ENCODE data around the gene DLG5.

DLG5 gene

DNA sequence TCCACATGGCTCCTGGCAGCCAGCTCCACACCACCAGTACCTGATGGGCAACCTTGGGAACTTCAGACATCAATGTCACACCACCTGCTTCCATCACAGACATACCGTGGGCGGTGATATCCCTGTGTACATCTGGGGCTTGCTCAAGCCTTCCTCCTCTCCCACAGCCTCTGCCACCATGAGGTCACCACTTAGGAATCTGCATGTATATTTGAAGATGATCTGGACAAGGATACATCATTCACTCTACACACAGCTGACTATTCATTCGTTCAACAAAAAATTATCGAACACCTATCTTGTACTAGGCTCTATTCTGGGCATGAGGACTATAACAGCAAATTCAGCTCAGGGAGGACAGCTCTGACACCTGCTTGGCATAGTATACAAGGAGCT is 6.8 kb downstream of the DLG5 start:
- Histone ChIP-seq H3K36me3 (ENCODE audit: control insufficient read depth in 1 of 2, insufficient read depth in 2 of 2, low read depth in 1 of 2, low read length in 2 of 2) (peaks cover 2 to 7% of the 10 kb centered on the region in 2 experiments), H3K27me3 (ENCODE audit: control insufficient read depth in 1 of 2, insufficient read depth in 1 of 2, low read length in 2 of 2) (no peaks in the 10 kb centered on the region), H2BK15ac (ENCODE audit: low read depth, poor library complexity, severe bottlenecking) (no peak overlapping the region), H2BK5ac (ENCODE audit: low read depth, low read length, poor library complexity, severe bottlenecking) (no peak overlapping the region), H3K9ac (ENCODE audit: low read length) (no peak overlapping the region), H3K4me1 (ENCODE audit: control insufficient read depth, insufficient read depth, low read depth, low read length) (peaks cover 20% of the 10 kb centered on the region), H4K8ac (ENCODE audit: low read length) (no peak overlapping the region), H3K9me3 (ENCODE audit: control insufficient read depth, low read length) (no peaks in the 10 kb centered on the region), H3K23ac (ENCODE audit: low read length in 2 of 2) (no peak overlapping the region), H3K79me1 (replicated peaks; ENCODE audit: low read length, poor library complexity, severe bottlenecking) (peaks cover 40% of the 10 kb centered on the region), H3K27ac (ENCODE audit: low read length, poor library complexity, severe bottlenecking) (no peak overlapping the region), H2BK120ac (ENCODE audit: low read depth, low read length) (no peak overlapping the region), H2BK12ac (ENCODE audit: low read length in 2 of 2) (no peak overlapping the region), H3K4me3 (ENCODE audit: insufficient read depth in 1 of 2, low read depth in 1 of 2, low read length in 2 of 2) (no peak overlapping the region), H2AK5ac (ENCODE audit: low read length, severe bottlenecking) (no peak overlapping the region), H3K18ac (ENCODE audit: low read depth in 1 of 2, low read length in 2 of 2) (no peak overlapping the region), H2AFZ (ENCODE audit: low read depth, low read length) (no peak overlapping the region), H3K4ac (ENCODE audit: low read depth in 1 of 2, low read length in 2 of 2) (no peak overlapping the region), H3K4me2 (ENCODE audit: low read length, poor library complexity, severe bottlenecking) (no peak overlapping the region), H4K91ac (ENCODE audit: low read length) (no peak overlapping the region), H3K14ac (ENCODE audit: low read length in 2 of 2) (no peak overlapping the region)
- 12% methylated on average over 4 of the region's 4 CpGs for WGBS
- DNase-seq, result peak; percentile 84

DNA sequence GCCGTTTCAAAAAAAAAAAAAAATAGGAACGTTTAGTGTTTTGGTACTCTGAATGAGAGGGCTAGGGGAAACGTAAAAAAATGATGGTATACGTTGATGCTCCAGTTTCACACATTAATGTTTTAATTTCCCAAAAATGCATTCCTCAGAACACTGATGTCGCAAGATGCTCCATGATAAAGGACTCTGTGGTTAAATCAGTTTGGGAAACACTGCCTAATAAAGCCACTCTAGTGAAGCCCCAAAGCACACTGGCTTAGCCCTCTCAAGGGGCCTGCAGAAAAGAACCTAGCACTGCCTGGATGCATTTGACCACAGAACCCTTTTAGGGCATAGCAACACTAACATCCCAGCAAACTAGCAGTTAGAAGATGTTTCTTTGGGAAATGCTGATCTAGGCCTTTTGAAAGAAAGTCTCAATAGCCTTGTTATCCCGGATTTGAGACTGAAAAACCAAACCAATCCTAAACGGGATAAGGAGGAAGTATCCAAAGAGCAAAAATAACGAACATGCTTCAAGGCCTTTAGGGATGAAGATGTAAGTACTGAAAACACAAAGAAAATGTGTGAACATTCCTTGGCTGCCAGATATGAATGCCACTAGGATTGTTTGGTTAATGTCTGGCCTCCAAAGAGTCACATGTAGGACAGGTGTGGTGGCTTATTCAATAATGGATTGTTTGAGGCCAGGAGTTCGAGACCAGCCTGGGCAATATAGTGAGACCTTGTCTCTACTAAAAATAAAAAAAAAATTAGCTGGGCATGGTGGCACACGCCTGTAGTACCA is 11.0 kb downstream of the DLG5 start:
- Histone ChIP-seq H3K4me3 (ENCODE audit: insufficient read depth in 1 of 2, low read depth in 1 of 2, low read length in 2 of 2) (no peak overlapping the region), H3K36me3 (ENCODE audit: control insufficient read depth in 1 of 2, insufficient read depth in 2 of 2, low read depth in 1 of 2, low read length in 2 of 2) (no peaks in the 10 kb centered on the region), H4K8ac (ENCODE audit: low read length) (no peak overlapping the region), H3K4me1 (ENCODE audit: control insufficient read depth, insufficient read depth, low read depth, low read length) (peaks cover 17% of the 10 kb centered on the region), H2AK5ac (ENCODE audit: low read length, severe bottlenecking) (no peak overlapping the region), H4K91ac (ENCODE audit: low read length) (no peak overlapping the region), H3K14ac (ENCODE audit: low read length in 2 of 2) (no peak overlapping the region), H3K9me3 (ENCODE audit: control insufficient read depth, low read length) (no peaks in the 10 kb centered on the region), H2BK5ac (ENCODE audit: low read depth, low read length, poor library complexity, severe bottlenecking) (no peak overlapping the region), H2BK15ac (ENCODE audit: low read depth, poor library complexity, severe bottlenecking) (no peak overlapping the region), H2BK12ac (ENCODE audit: low read length in 2 of 2) (no peak overlapping the region), H3K4ac (ENCODE audit: low read depth in 1 of 2, low read length in 2 of 2) (no peak overlapping the region), H3K4me2 (ENCODE audit: low read length, poor library complexity, severe bottlenecking) (no peak overlapping the region), H3K9ac (ENCODE audit: low read length) (no peak overlapping the region), H3K79me1 (replicated peaks; ENCODE audit: low read length, poor library complexity, severe bottlenecking) (peaks cover 46% of the 10 kb centered on the region), H3K23ac (ENCODE audit: low read length in 2 of 2) (no peak overlapping the region), H2BK120ac (ENCODE audit: low read depth, low read length) (no peak overlapping the region), H3K18ac (ENCODE audit: low read depth in 1 of 2, low read length in 2 of 2) (no peak overlapping the region), H2AFZ (ENCODE audit: low read depth, low read length) (no peak overlapping the region), H3K27ac (ENCODE audit: low read length, poor library complexity, severe bottlenecking) (no peak overlapping the region), H3K27me3 (ENCODE audit: control insufficient read depth in 1 of 2, insufficient read depth in 1 of 2, low read length in 2 of 2) (no peaks in the 10 kb centered on the region)
- no peak for DNase-seq
- WGBS, result 95% methylated on average over 9 of the region's 10 CpGs

DNA sequence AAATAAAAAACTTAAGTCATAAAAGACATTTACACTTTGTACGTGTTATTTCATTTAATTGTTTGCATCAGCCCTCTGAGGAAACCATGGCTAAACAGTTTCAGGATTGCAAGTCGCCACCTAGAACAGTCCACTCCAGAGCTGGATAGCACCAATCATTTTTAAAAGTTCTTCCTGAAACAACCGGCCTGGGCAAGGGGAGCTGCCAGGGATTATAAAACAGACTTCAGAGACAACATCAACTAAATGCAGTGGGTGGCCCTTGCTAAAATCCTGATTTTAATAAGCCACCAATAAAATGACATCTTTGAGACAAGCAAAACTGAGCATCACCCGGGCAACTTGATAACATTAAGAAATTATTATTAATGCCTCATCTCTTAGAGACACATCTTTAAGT is 13.5 kb downstream of the DLG5 start:
- Histone ChIP-seq H3K18ac (ENCODE audit: low read depth in 1 of 2, low read length in 2 of 2) (no peak overlapping the region), H3K14ac (ENCODE audit: low read length in 2 of 2) (no peak overlapping the region), H4K91ac (ENCODE audit: low read length) (no peak overlapping the region), H3K9me3 (ENCODE audit: control insufficient read depth, low read length) (no peaks in the 10 kb centered on the region), H4K8ac (ENCODE audit: low read length) (no peak overlapping the region), H2AK5ac (ENCODE audit: low read length, severe bottlenecking) (no peak overlapping the region), H3K4me3 (ENCODE audit: insufficient read depth in 1 of 2, low read depth in 1 of 2, low read length in 2 of 2) (no peak overlapping the region), H2BK12ac (ENCODE audit: low read length in 2 of 2) (no peak overlapping the region), H2BK120ac (ENCODE audit: low read depth, low read length) (no peak overlapping the region), H3K23ac (ENCODE audit: low read length in 2 of 2) (no peak overlapping the region), H3K79me1 (replicated peaks; ENCODE audit: low read length, poor library complexity, severe bottlenecking) (peaks cover 46% of the 10 kb centered on the region), H3K4me1 (ENCODE audit: control insufficient read depth, insufficient read depth, low read depth, low read length) (peaks cover 8% of the 10 kb centered on the region), H3K4me2 (ENCODE audit: low read length, poor library complexity, severe bottlenecking) (no peak overlapping the region), H2BK15ac (ENCODE audit: low read depth, poor library complexity, severe bottlenecking) (no peak overlapping the region), H3K27me3 (ENCODE audit: control insufficient read depth in 1 of 2, insufficient read depth in 1 of 2, low read length in 2 of 2) (no peaks in the 10 kb centered on the region), H3K27ac (ENCODE audit: low read length, poor library complexity, severe bottlenecking) (no peak overlapping the region), H3K9ac (ENCODE audit: low read length) (no peak overlapping the region), H3K36me3 (ENCODE audit: control insufficient read depth in 1 of 2, insufficient read depth in 2 of 2, low read depth in 1 of 2, low read length in 2 of 2) (no peaks in the 10 kb centered on the region), H2AFZ (ENCODE audit: low read depth, low read length) (no peak overlapping the region), H3K4ac (ENCODE audit: low read depth in 1 of 2, low read length in 2 of 2) (no peak overlapping the region), H2BK5ac (ENCODE audit: low read depth, low read length, poor library complexity, severe bottlenecking) (no peak overlapping the region)
- WGBS, result 86% methylated on average over 3 of the region's 4 CpGs
- no peak for DNase-seq

DNA sequence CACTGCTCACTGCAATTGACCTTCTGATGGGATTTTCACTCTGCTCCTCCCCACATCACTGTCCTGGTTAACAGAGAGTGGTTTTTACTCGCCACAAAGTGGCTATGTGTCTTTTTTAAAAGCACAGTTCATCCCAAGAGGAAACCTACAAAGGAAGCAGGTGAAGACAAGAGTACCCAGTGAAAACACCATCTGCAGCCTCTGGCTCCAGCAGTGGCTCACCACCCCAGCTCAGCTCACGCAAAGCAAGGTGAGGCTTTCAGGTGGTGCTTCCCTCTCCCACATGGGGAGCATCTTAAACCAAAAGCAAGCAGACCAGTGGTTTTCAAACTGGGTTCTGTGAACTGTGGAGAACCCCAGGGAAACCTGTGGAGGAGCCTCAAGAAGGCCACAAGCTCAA is 14.0 kb downstream of the DLG5 start:
- no peak for DNase-seq
- Histone ChIP-seq H2BK5ac (ENCODE audit: low read depth, low read length, poor library complexity, severe bottlenecking) (no peak overlapping the region), H2BK15ac (ENCODE audit: low read depth, poor library complexity, severe bottlenecking) (peak overlapping the region; percentile 38), H3K27ac (ENCODE audit: low read length, poor library complexity, severe bottlenecking) (no peak overlapping the region), H3K27me3 (ENCODE audit: control insufficient read depth in 1 of 2, insufficient read depth in 1 of 2, low read length in 2 of 2) (no peaks in the 10 kb centered on the region), H4K91ac (ENCODE audit: low read length) (no peak overlapping the region), H2BK120ac (ENCODE audit: low read depth, low read length) (no peak overlapping the region), H3K36me3 (ENCODE audit: control insufficient read depth in 1 of 2, insufficient read depth in 2 of 2, low read depth in 1 of 2, low read length in 2 of 2) (no peaks in the 10 kb centered on the region), H3K4ac (ENCODE audit: low read depth in 1 of 2, low read length in 2 of 2) (no peak overlapping the region), H3K23ac (ENCODE audit: low read length in 2 of 2) (no peak overlapping the region), H3K4me3 (ENCODE audit: insufficient read depth in 1 of 2, low read depth in 1 of 2, low read length in 2 of 2) (no peak overlapping the region), H3K9me3 (ENCODE audit: control insufficient read depth, low read length) (no peaks in the 10 kb centered on the region), H3K14ac (ENCODE audit: low read length in 2 of 2) (no peak overlapping the region), H2AK5ac (ENCODE audit: low read length, severe bottlenecking) (no peak overlapping the region), H3K4me2 (ENCODE audit: low read length, poor library complexity, severe bottlenecking) (no peak overlapping the region), H4K8ac (ENCODE audit: low read length) (no peak overlapping the region), H2BK12ac (ENCODE audit: low read length in 2 of 2) (no peak overlapping the region), H3K79me1 (replicated peaks; ENCODE audit: low read length, poor library complexity, severe bottlenecking) (peaks cover 50% of the 10 kb centered on the region), H3K4me1 (ENCODE audit: control insufficient read depth, insufficient read depth, low read depth, low read length) (peaks cover 8% of the 10 kb centered on the region), H3K18ac (ENCODE audit: low read depth in 1 of 2, low read length in 2 of 2) (no peak overlapping the region), H3K9ac (ENCODE audit: low read length) (no peak overlapping the region), H2AFZ (ENCODE audit: low read depth, low read length) (no peak overlapping the region)
- WGBS, result 95% methylated on average over 2 of the region's 2 CpGs
